ENCODE measurements around the gene PTPA. TPM values are rescaled to one million over a fixed set of nuclear protein-coding genes. Genes with fewer than 3 reads are reported as not detected.

The PTPA gene
- total and polyA plus RNA-seq, 2 donors (not counting 3 experiments of a cell fraction or from before 2014, with no cell fraction given), result 97.7 to 121 TPM

GRCh38 chr9:129068990-129069861 is 42.0 kb upstream of the PTPA start:
- no peak for DNase-seq (ENCODE audit: low read depth, low spot score)
- no peaks in the 10 kb centered on the region for H3K79me2 ChIP-seq (ENCODE audit: control insufficient read depth, insufficient read depth, low read length)
- dilution Hi-C loops (cut with MboI; ENCODE audit: extremely low pct_ligation_motif_present, low sequenced_read_pairs), result no loop called here
- H3K36me3 ChIP-seq (ENCODE audit: control insufficient read depth in 2 of 2, extremely low read depth in 1 of 2, insufficient read depth in 2 of 2, low read length in 2 of 2), result peaks cover 0 to 29% of the 10 kb centered on the region in 2 experiments
- CTCF ChIA-PET, result no interaction called here
- H3K9me1 ChIP-seq (replicated peaks; ENCODE audit: control insufficient read depth, extremely low read depth, insufficient read depth, low read length), result no peaks in the 10 kb centered on the region
- H3K9me3 ChIP-seq (replicated peaks; ENCODE audit: control insufficient read depth, insufficient read depth, low read length), result no peaks in the 10 kb centered on the region
- no peak for FAIRE-seq
- no peak overlapping the region for H3K27ac ChIP-seq (ENCODE audit: insufficient read depth, low read depth, low read length)
- no peaks in the 10 kb centered on the region for H3K4me1 ChIP-seq (ENCODE audit: control insufficient read depth, extremely low read depth, insufficient read depth, low read length)
- no peaks in the 10 kb centered on the region for H3K27me3 ChIP-seq (ENCODE audit: control insufficient read depth in 2 of 2, insufficient read depth in 2 of 2, low read length in 2 of 2)
- H3K4me3 ChIP-seq (replicated peaks in 1 of 3; ENCODE audit: insufficient read depth in 1 of 3, low read depth in 1 of 3, low read length in 3 of 3), result no peak overlapping the region
- no peaks in the 10 kb centered on the region for H4K20me1 ChIP-seq (replicated peaks; ENCODE audit: control insufficient read depth, extremely low read depth, insufficient read depth, low read length)
- no peak overlapping the region for H3K9ac ChIP-seq (replicated peaks; ENCODE audit: extremely low read depth, insufficient read depth, low read length)
- no TSS peak for BruUV-seq (replicated peaks)
- POLR2A ChIA-PET, result no interaction called here
- no peak overlapping the region for H2AFZ ChIP-seq (ENCODE audit: low read depth, low read length)
- no peak for TF ChIP-seq EZH2 (IDR thresholded peaks at IDR 0.05; ENCODE audit: borderline replicate concordance, low read depth, low read length, severe bottlenecking)
- TF ChIP-seq MYC (IDR thresholded peaks at IDR 0.05; ENCODE audit: low read depth, low read length), result no peak
- no peak for TF ChIP-seq FOS (IDR thresholded peaks at IDR 0.05; ENCODE audit: borderline replicate concordance, insufficient read depth, low read length)
- TF ChIP-seq GATA2 (IDR thresholded peaks at IDR 0.05; ENCODE audit: insufficient read depth, insufficient read length, low read depth, low read length), result no peak
- TF ChIP-seq CTCF (IDR thresholded peaks at IDR 0.05; ENCODE audit: extremely low read depth in 1 of 2, insufficient read depth in 1 of 2, low read depth in 1 of 2, low read length in 2 of 2), result no peak
- TF ChIP-seq POLR2A (IDR thresholded peaks at IDR 0.05; ENCODE audit: low read depth, low read length), result no peak
- no peak for TF ChIP-seq POLR2AphosphoS5 (IDR thresholded peaks at IDR 0.05; ENCODE audit: insufficient read depth, low read depth, low read length)
- no peak for TF ChIP-seq MAX (IDR thresholded peaks at IDR 0.05; ENCODE audit: insufficient read depth, insufficient read length)
- no peak for TF ChIP-seq JUN (IDR thresholded peaks at IDR 0.05; ENCODE audit: borderline replicate concordance, insufficient read depth, insufficient read length, low read depth)
- intact Hi-C loops (cut with micrococcal nuclease), result loop anchor here (1.0 kb wide), 1 partner anchor 19 kb away; no protein-coding TSS in a partner anchor
- no peak overlapping the region for H3K4me2 ChIP-seq (ENCODE audit: insufficient read depth, low read length)

Data from endothelial cell of umbilical vein (primary cell).